ENCODE data around the gene PWWP2A. TPM values are rescaled to one million over a fixed set of nuclear protein-coding genes. Genes with fewer than 3 reads are reported as not detected.
"Not testable (repeated sequence)": the region's sequence is repeated elsewhere in the genome, so short reads cannot be mapped to it uniquely, and the experiment has no call there.

Gene PWWP2A
- total RNA-seq, 1 donor from 2014 or later, result 21.7 TPM

DNA sequence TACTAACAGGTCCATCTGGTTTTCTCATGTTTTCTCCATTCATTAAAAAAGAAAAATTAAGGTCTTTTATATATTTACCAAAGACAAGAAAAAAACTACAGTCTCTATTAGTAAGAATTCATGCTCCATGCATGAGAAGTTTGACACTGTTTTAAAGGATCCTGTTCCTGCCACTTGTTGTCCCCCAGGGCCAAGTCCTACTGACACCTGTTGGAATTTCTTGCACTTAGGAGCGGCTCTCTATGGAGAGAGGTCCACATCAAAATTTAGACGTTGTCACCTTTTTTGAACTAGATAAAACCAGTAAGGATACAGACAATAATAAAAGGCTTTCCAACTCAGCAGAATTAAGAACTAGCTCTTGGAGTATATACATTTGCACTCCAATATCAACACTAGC lies 42.3 kb downstream of the PWWP2A start:
- DNase-seq (ENCODE audit: low read depth), result no peak

DNA sequence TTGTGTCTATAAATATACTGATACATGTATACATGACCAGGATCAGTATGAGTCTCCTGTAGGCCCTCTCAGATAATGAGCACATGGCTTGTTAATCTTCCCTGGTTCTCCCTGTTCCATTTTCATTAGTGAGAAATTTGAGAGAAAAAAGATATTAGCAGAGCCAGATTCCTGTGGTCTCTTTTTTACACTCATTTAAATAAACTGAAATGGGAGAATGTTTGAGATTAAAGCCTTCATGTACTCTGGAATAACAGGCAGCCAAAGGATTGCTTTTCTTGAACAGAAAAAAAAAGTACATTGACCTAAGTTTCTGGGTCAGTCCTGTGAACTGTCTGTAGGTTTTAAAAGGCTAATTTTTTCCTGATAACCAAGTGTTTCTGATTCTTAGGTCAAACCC lies 44.2 kb downstream of the PWWP2A start:
- no peak for DNase-seq (ENCODE audit: low read depth)

DNA sequence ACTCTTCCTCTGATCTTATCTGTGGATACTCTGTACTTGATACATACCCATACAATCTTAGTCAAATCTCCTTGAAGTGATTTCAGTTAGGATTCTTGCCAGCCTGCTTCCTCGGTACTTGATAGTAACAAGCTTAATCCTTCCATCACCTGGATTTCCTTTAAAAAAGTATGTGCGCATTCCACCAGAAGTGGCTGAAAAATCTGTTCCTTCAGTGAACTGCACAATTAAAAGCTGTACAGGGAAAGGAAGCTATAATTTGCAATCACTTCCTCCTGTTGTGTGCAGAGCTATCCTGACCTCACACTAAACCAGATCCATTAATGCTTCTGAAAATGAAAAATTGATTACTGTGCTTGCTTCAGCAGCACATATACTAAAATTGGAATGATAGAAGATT lies 47.3 kb downstream of the PWWP2A start:
- no peak for DNase-seq (ENCODE audit: low read depth)

DNA sequence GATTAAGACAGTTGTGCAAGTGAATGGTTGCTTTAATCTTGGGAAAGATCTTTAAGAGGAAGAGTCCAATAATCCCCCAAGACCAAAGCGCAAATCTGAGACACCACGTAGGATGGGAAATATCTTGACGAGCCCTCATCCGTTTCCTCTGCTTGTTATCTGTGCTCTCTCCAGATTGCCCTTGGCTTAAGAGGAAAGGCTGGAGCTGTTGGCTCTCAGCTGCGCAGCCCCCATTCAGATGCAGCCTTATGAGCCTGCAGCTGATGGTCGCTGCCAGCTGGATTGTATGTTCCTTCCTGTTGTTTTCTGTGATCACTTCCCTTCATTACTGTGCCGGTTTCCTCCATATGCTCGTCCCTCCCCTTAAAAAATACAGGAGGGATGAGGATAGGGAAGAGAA lies 47.7 kb downstream of the PWWP2A start:
- no peak for DNase-seq (ENCODE audit: low read depth)

DNA sequence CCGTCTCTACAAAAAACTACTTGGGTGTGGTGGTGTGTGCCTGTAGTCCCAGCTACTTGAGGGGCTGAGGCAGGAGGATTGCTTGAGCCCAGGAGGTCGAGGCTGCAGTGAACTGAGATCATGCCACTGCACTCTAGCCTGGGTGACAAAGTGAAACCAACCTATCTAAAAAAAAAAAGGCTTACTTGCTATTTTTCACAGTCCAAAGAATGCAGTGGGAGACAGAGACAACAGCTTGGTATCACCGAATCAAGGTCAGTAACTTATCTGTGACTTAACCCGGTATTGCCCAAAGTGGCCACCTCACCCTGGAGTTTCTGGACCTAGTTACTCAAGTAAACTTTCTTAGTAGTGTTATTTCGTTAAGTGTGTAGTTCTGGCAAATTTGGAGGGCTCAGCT lies 50.1 kb downstream of the PWWP2A start:
- not testable (repeated sequence) for DNase-seq (ENCODE audit: low read depth)

DNA sequence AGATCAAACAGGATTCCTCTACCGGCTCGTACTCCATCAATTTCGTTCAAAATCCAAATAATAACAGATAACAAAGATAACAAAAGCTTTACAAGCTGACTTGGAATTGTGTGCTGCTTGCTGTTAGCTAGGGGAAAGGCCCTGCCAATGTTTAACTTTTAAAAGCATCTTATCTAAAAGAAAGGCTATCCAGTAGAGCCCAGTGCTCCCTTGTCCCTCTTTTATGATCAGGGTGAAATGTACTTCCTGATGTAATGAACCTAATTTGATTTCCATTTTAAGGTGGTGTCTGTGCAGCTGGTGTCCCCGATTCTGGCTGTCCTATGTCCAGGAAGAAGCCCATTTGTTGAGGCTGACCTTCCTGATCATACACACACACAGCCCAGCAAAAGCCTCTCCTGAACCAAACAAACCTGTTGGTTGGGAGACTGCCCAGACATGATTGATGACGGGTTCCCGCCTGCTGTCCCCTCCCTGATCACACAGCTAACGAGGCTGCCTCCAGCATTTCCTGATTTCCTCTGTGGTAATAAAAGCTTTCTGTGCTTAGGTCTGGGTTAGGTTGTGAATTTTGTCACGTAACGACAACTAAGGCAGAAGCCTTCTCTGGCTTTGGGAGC lies 54.1 kb downstream of the PWWP2A start:
- peak; percentile 18 for DNase-seq (ENCODE audit: low read depth)

DNA sequence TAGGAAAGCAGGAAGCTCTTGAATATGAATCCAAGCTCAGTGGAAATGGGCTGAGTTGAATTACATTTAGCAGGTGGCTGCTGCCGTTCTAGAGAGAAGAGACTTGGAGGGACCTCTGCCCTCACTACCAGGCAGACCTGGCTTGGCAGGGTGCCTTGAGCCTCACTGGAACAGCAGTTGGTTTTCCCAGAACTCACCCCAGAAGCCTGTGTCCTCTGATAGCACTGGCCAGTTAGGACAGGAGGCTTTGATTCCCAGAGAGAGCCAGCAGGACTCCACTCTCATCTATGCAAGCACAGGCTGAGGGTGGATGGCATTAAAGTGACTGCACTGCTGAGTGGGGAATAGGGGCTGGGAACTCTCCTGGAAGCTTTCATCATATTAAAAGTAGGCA lies 54.8 kb downstream of the PWWP2A start:
- DNase-seq (ENCODE audit: low read depth), result no peak

DNA sequence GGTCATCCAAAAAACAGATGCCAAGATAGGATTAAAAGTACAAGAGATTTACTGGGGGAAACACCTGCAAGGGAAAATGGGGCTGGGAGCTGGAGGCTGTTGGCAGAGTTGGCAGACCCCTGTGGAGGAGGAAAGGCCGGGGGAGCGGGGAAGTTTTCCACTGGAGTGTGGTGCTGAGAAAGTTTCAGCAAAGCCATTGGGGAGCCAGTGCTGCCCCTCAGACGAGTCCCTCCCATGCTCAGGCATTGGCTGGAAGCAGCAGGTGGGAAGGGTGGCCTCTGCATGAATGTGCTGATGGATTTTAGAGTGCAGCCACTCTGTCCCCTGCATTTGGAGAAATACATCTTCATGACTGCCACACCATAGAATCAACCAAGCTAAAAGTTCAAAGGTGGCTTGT lies 57.5 kb downstream of the PWWP2A start:
- DNase-seq (ENCODE audit: low read depth), result no peak

DNA sequence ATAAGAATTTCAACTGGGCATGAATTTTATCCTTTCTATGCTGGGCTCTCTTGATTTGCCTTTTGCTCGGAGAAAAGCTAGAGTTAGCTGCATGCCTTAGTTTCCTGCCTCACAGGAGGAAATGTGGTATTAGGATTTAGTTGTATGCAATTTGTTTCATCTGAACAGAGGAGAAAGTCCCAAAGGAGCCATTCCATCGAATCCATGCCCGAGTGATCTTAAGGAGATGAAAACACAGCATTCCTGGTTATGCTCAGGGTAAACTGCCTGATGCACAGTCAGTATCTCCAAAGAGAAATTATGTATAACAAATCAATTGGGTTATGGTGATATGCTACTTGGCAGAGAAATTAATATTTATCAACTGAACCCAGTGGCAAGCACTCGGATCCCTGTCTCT lies 59.2 kb downstream of the PWWP2A start:
- no peak for DNase-seq (ENCODE audit: low read depth)

DNA sequence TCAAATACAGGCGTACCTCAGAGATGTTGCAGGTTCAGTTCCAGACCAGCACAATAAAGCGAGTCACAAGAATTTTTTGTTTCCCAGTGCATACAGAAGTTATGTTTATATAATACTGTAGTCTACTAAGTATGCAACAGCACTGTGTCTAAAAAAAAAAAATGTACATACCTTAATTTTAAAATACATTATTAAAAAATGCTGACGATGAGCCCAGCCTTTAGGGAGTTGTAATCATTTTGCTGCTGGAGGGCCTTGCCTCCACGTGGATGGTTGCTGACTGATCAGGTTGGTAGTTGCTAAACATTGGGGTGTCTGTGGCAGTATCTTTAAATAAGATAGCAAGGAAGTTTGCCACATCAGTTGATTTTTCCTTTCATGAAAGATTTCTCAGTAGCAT lies 62.0 kb downstream of the PWWP2A start:
- no peak for DNase-seq (ENCODE audit: low read depth)

DNA sequence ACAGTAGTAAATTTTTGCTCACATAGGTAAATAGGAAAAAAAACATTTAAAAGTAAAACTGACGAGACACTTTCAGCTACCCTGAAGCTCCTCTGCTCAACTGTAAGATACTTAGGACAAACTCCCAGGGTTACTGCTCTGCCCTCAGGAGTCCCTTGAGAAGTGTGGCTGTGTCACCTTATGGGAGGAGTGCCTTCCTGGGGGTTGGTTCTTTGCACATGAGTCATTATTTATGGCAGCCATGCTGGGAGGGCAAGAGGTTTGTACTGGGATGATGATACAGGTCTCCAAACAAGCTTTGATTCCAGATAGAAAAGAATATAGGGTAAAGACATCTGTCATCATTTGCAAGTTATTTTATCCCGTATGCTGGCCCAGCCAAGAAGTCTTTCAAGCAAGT lies 64.4 kb downstream of the PWWP2A start:
- peak; percentile 44 for DNase-seq (ENCODE audit: low read depth)

DNA sequence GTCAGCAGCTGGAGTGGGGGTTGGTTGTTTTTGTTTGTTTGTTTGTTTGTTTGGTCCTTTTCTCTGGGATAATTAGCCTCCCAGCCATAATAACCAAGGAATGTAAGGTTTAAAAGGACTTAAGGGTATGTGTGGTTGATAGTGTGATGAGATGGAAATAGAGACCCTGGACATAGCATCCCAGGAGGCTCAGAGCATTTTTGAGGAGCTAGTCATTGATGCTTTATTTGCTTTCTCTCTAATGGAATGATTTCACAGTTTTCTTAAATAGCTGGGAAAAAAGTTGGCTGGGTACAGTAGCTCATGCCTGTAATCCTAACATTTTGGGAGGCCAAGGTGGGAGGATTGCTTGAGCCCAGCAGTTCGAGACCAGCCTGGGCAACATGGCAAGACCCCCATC lies 65.2 kb downstream of the PWWP2A start:
- no peak for DNase-seq (ENCODE audit: low read depth)

DNA sequence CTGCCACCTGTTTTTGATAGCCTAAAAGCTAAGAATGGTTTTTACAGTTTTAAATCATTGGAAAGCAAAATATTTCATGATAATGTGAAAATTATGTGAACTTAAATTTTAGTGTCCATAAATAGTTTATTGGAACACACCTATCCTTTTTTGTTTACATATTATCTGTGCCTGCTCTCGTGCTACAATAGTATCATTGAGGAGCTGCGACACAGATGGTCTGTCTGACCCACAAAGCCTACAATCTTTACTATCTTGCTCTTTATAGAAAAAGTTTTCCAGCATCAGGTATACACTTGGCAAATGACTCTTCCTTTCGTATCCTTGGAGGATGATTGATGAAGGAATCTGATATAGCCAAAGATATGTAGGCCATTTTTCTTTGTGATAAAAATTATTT lies 70.2 kb downstream of the PWWP2A start:
- no peak for DNase-seq (ENCODE audit: low read depth)

DNA sequence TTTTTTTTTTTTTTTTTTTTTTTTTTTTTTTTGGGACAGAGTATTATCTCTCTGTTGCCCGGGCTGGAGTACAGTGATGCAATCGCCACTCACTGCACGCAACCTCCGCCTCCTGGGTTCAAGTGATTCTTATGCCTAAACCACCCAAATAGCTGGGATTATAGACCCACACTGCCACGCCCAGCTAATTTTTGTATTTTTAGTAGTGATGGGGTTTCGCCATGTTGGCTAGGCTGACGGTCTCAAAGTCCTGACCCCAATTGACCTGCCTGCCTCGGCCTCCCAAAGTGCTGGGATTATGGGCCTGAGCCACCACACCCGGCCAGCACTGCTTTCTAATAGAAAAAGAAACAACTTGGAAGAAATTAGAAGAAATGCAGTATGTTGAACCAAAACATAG lies 71.1 kb downstream of the PWWP2A start:
- DNase-seq (ENCODE audit: low read depth), result no peak

DNA sequence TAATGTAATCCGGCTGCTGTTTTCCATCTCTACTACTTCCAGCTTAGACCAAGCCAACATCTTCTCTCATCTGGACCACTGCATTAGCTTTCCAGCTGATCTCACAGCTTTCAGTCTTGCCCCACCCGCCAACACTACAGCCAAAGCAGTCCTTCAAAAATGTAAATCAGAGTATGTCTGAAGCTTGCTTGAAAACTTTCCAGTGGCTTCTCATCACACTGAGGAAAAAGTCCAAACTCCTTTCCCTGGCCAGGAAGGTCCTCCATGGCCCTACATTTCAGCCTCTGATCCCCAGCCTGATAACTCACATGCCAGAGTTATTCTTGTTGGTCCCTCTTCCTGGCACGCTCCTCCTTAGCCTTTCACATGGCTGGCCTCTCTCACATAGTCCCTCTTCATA lies 71.8 kb downstream of the PWWP2A start:
- DNase-seq (ENCODE audit: low read depth), result no peak

DNA sequence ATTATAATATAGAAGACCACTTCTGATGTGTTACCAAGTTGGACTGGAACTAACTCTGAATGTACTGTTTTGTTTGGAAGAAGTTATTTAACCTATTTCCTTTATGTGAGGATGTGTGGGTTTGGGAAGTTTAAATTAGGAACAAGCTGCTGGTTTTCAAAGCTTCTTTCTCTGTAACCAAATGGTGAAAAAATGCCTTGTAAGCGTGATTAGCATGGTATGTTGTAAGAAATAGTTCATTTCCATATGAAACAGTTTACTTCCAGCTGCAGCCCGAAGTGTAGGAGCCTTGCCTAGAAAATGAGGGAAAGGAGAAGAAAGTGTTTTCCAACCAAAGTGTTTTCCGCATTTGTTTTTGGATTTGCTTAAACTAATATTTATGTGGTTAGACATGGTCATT lies 74.3 kb downstream of the PWWP2A start:
- DNase-seq (ENCODE audit: low read depth), result no peak

DNA sequence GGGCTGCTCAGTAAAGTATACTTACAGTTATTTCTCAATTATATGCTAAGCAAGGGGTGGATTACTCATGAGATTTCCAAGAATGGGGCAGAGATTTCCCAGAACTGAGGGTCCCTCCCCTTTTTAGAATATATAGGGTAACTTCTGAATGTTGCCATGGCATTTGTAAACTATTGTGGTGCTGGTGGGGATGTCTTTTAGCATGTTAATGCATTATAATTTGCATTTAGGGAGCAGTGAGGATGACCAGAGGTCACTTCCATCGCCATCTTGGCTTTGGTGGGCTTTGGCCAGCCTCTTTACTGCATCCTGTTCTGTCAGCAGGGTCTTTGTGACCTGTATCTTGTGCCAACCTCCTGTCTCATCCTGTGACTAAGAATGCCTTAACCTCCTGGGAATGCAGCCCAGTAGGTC lies 74.9 kb downstream of the PWWP2A start:
- no peak for DNase-seq (ENCODE audit: low read depth)

DNA sequence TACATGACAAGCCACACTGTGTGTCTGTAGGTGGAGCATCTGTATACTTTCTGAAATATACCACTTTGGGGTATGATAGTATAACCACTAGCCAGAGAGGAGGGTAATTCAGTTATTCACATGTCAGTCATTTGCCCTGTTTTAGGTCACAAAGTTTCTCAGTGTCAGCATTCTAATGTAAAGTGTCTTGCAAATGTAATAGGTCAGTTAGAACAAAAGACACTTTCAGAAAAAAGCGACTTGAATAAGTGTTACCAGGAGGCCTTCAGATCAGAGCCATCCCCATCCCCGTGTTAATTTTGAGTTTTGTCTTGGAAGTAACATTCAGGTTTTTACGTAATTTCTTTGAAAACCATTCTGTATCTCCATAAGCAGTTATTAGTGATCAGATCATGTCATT lies 76.6 kb downstream of the PWWP2A start:
- no peak for DNase-seq (ENCODE audit: low read depth)

Other genes starting within 250 kb of the PWWP2A start
- 1.6 and 5.4 TPM in 2 replicates for gene ADRA1B, start 203.0 kb downstream of the PWWP2A start, total RNA-seq
- gene TTC1, start 110.3 kb downstream of the PWWP2A start, total RNA-seq, result 77.2 and 83.0 TPM in 2 replicates
- not detected in 2 replicates for gene FABP6, start 110.1 kb upstream of the PWWP2A start, total RNA-seq
- 4.2 and 5.3 TPM in 2 replicates for gene CCNJL, start 193.1 kb upstream of the PWWP2A start, total RNA-seq